ENCODE results near the gene SEC61A2. TPM values are rescaled to one million over a fixed set of nuclear protein-coding genes. Genes with fewer than 3 reads are reported as not detected.

Gene SEC61A2
- polyA plus RNA-seq, 1 of the 3 experiments (the other 2 are of a cell fraction): 11.9 TPM

GRCh38 chr10:12097791-12098190 lies 31.7 kb upstream of the SEC61A2 start:
- Histone ChIP-seq H3K27me3 (ENCODE audit: insufficient read depth) (no peaks in the 10 kb centered on the region), H3K79me2 (ENCODE audit: insufficient read depth) (no peaks in the 10 kb centered on the region), H3K27ac (ENCODE audit: low read depth in 2 of 2, low read length in 1 of 2) (no peak overlapping the region), H3K4me3 (ENCODE audit: low read depth in 2 of 2, low read length in 1 of 2) (no peak overlapping the region; a peak in 1 of 4 replicates), H4K20me1 (ENCODE audit: insufficient read depth) (no peaks in the 10 kb centered on the region), H3K9me3 (no peaks in the 10 kb centered on the region), H2AFZ (ENCODE audit: low read depth) (no peak overlapping the region), H3K9ac (no peak overlapping the region), H3K36me3 (replicated peaks in 1 of 2; ENCODE audit: control insufficient read depth in 1 of 2, insufficient read depth in 2 of 2, low read length in 1 of 2) (peaks cover 34 to 38% of the 10 kb centered on the region in 2 experiments), H3K4me2 (no peak overlapping the region), H3K9me2 (no peaks in the 10 kb centered on the region), H3F3A (replicated peaks; ENCODE audit: insufficient read depth) (no peaks in the 10 kb centered on the region), H3K4me1 (ENCODE audit: control insufficient read depth in 1 of 2, insufficient read depth in 2 of 2, low read depth in 1 of 2, low read length in 1 of 2) (no peaks in the 10 kb centered on the region)
- WGBS (ENCODE audit: low lambda C conversion rate): 88% methylated on average over 5 of the region's 5 CpGs
- TF ChIP-seq NFIC (IDR thresholded peaks at IDR 0.05; ENCODE audit: borderline replicate concordance) (no peak), NRF1 (IDR thresholded peaks at IDR 0.05; ENCODE audit: low read depth, low read length) (no peak), RFX5 (IDR thresholded peaks at IDR 0.05; ENCODE audit: low read length) (no peak), RAD21 (IDR thresholded peaks at IDR 0.05; ENCODE audit: low read length) (no peak), MAX (IDR thresholded peaks at IDR 0.05; ENCODE audit: low read depth) (no peak), PBX3 (IDR thresholded peaks at IDR 0.05) (no peak), JUND (IDR thresholded peaks at IDR 0.05) (no peak)
- ChIA-PET POLR2A (no interaction called here), CTCF (no interaction called here)
- DNase-seq: no peak

DNA sequence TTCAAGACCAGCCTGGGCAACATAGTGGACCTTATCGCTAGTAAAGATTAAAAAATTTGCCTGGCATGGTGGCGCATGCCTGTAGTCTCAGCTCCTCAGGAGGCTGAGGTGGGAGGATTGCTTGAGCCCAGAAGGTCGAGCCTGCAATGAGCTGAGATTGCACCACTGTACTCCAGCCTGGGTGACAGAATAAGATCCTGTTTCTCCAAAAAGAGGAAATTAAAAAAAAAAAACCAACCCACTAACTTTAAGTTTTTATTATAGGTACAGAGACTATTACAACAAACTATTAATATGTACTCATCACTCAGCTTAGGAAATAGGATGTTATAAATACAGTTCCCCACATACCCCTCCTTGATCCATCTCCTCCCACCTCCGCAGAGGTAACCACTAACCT lies 30.5 kb upstream of the SEC61A2 start:
- TF ChIP-seq FOXJ3 (CRISPR knock-in tag; IDR thresholded peaks at IDR 0.05): no peak
- TF ChIP-seq POLR2AphosphoS5 (IDR thresholded peaks at IDR 0.05; ENCODE audit: low read depth, low read length): no peak
- no peak for TF ChIP-seq TEAD4 (IDR thresholded peaks at IDR 0.05; ENCODE audit: borderline replicate concordance, insufficient read depth)
- no peak for TF ChIP-seq TAF1 (IDR thresholded peaks at IDR 0.05; ENCODE audit: borderline replicate concordance, low read depth, low read length)
- TF ChIP-seq, protein P1, sequence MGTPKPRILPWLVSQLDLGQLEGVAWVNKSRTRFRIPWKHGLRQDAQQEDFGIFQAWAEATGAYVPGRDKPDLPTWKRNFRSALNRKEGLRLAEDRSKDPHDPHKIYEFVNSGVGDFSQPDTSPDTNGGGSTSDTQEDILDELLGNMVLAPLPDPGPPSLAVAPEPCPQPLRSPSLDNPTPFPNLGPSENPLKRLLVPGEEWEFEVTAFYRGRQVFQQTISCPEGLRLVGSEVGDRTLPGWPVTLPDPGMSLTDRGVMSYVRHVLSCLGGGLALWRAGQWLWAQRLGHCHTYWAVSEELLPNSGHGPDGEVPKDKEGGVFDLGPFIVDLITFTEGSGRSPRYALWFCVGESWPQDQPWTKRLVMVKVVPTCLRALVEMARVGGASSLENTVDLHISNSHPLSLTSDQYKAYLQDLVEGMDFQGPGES (IDR thresholded peaks at IDR 0.05; ENCODE audit: low read depth, low read length): no peak
- TF ChIP-seq ZBTB33 (IDR thresholded peaks at IDR 0.05; ENCODE audit: borderline replicate concordance, low read depth): no peak
- TF ChIP-seq NFIC (IDR thresholded peaks at IDR 0.05; ENCODE audit: borderline replicate concordance): no peak
- TF ChIP-seq GABPA (IDR thresholded peaks at IDR 0.05; ENCODE audit: low read depth): no peak
- TF ChIP-seq GATA2 (CRISPR knock-in tag; IDR thresholded peaks at IDR 0.05): no peak
- no peak for TF ChIP-seq RCOR1 (IDR thresholded peaks at IDR 0.05; ENCODE audit: low read length)
- TF ChIP-seq, protein P2, sequence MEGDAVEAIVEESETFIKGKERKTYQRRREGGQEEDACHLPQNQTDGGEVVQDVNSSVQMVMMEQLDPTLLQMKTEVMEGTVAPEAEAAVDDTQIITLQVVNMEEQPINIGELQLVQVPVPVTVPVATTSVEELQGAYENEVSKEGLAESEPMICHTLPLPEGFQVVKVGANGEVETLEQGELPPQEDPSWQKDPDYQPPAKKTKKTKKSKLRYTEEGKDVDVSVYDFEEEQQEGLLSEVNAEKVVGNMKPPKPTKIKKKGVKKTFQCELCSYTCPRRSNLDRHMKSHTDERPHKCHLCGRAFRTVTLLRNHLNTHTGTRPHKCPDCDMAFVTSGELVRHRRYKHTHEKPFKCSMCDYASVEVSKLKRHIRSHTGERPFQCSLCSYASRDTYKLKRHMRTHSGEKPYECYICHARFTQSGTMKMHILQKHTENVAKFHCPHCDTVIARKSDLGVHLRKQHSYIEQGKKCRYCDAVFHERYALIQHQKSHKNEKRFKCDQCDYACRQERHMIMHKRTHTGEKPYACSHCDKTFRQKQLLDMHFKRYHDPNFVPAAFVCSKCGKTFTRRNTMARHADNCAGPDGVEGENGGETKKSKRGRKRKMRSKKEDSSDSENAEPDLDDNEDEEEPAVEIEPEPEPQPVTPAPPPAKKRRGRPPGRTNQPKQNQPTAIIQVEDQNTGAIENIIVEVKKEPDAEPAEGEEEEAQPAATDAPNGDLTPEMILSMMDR (IDR thresholded peaks at IDR 0.05): no peak
- TF ChIP-seq CHD2 (IDR thresholded peaks at IDR 0.05; ENCODE audit: low read length, partially characterized antibody): no peak
- TF ChIP-seq PBX3 (IDR thresholded peaks at IDR 0.05): no peak
- no peak for TF ChIP-seq USF1 (IDR thresholded peaks at IDR 0.05; ENCODE audit: borderline replicate concordance, low read depth)
- TF ChIP-seq RAD21 (IDR thresholded peaks at IDR 0.05; ENCODE audit: low read length): no peak
- no peak for TF ChIP-seq MXI1 (IDR thresholded peaks at IDR 0.05; ENCODE audit: low read depth, low read length)
- TF ChIP-seq TCF12 (IDR thresholded peaks at IDR 0.05): no peak
- Histone ChIP-seq H3K4me1 (ENCODE audit: control insufficient read depth in 1 of 2, insufficient read depth in 2 of 2, low read depth in 1 of 2, low read length in 1 of 2) (no peaks in the 10 kb centered on the region), H3K4me3 (ENCODE audit: low read depth in 2 of 2, low read length in 1 of 2) (no peak overlapping the region), H3K79me2 (ENCODE audit: insufficient read depth) (no peaks in the 10 kb centered on the region), H2AFZ (ENCODE audit: low read depth) (no peak overlapping the region), H3F3A (replicated peaks; ENCODE audit: insufficient read depth) (no peaks in the 10 kb centered on the region), H3K9ac (no peak overlapping the region), H3K27ac (ENCODE audit: low read depth in 2 of 2, low read length in 1 of 2) (no peak overlapping the region), H3K9me3 (no peaks in the 10 kb centered on the region), H3K36me3 (replicated peaks in 1 of 2; ENCODE audit: control insufficient read depth in 1 of 2, insufficient read depth in 2 of 2, low read length in 1 of 2) (peaks cover 28 to 31% of the 10 kb centered on the region in 2 experiments), H4K20me1 (ENCODE audit: insufficient read depth) (no peaks in the 10 kb centered on the region), H3K4me2 (no peak overlapping the region), H3K9me2 (no peaks in the 10 kb centered on the region), H3K27me3 (ENCODE audit: insufficient read depth) (no peaks in the 10 kb centered on the region)
- ChIA-PET CTCF (no interaction called here), POLR2A (no interaction called here)
- no peak for DNase-seq
- WGBS (ENCODE audit: low lambda C conversion rate): 95% methylated on average over 4 of the region's 4 CpGs
